NCI-H1092 (cell line): Measurements from ENCODE around the gene KCNC3.

Source experiments
- DNase-seq: peaks from one replicate; lab custom pipeline; 2025; lab: John Stamatoyannopoulos, UW

The KCNC3 gene

GRCh38 chr19:50310759-50311465 lies 18.3 kb downstream of the KCNC3 start:
- DNase-seq = no peak

DNA sequence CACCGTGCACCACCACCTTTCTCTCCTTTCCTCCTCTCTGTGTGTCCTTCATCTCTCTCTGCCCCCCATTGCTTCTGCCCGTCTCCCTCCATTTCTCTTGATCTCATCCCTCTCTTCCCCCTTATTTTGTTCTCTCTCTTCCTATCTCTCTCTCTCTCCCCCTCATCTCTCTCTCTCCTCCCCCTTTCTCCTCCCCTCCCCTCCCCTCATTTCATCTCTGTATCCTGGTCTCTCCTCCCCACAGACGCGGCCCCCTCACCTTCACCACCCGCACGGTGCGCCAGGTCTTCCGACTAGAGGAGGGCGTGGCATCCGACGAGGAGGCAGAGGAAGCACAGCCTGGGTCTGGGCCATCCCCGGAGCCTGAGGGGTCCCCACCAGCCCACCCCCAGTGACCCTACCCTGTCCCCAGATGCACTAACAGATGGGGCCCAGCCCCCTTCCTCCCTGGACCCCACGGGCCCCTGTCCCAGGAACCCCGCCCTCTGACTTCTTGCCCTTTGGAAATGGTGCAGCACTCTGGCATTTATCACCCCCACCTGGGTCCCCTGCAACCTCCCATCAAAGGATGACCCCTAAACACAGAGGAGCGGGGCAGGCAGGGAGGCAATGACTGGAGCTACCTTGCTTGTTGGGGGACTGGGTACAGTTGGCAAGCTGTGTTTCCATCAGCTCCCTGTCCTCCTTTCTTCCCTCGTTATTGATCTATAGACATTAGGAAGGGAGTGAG lies 19.6 kb downstream of the KCNC3 start:
- no peak for DNase-seq

DNA sequence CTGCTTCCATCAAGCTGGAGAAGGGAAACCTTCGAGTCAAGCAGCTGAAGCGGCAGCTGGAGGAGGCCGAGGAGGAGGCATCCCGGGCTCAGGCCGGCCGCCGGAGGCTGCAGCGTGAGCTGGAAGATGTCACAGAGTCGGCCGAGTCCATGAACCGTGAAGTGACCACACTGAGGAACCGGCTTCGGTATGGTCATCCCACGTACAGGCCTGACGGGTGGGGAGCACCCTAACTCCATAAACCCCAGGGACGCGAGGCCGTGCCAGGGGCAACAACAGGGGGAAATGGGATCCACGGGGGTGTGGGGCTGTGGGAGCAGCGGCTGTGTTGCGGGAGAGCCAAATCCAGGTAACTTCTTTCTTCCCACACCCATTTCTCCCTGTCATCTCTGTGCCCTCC lies 20.2 kb downstream of the KCNC3 start:
- no peak for DNase-seq

DNA sequence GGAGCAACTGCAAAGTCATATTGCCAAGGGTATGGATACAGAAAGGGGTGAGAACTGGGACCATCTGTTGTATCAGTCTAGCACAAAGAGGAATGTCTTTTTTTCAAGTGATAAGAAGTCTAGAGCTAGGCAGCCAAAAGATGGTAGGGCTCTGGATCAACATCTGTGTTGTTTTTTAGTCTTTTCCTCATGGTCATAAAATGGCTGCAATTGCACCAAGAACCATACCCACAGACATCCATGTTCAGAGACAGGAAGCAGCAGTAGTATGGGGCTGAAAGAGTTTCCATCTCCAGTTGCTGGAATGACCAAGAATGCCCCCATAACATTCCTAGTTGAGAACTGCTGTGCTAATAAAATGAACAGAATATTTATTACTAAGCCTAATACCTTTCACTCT lies 25.6 kb downstream of the KCNC3 start:
- no peak for DNase-seq

DNA sequence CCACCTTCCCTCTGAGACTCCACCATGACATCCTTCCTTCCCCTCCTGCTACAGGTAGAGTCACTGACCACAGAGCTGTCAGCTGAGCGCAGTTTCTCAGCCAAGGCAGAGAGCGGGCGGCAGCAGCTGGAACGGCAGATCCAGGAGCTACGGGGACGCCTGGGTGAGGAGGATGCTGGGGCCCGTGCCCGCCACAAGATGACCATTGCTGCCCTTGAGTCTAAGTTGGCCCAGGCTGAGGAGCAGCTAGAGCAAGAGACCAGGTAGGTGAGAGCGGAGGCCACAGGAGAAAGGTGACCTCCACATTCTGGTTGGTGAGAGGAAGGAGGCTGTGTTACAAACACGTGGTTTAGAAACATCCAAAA lies 27.6 kb downstream of the KCNC3 start:
- no peak for DNase-seq

- DNase-seq = no peak
These were observed 28.2 kb downstream of the KCNC3 start for GRCh38 chr19:50300814-50301606.

DNA sequence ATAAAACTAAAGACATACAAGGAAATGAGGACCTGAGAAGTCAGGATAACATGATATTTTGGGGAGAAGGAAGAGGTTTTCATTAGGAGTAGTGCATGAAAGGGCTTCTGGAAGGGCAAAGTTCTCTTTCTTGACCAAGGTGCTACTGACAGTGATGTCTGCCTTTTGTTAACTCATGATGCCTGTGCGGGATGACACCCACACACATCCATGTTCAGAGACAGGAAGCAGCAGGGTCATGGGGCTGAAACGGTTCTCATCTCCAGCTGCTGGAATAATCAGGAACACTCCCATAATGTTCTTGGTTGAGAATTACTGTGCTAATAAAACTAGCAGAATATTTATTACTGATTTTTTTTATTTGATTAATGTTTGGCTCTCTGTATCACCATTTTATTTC lies 29.1 kb downstream of the KCNC3 start:
- no peak for DNase-seq

GRCh38 chr19:50293263-50294004 lies 35.7 kb downstream of the KCNC3 start:
- DNase-seq = no peak

- DNase-seq = no peak
These were observed 36.9 kb downstream of the KCNC3 start for GRCh38 chr19:50292216-50292827.

DNA sequence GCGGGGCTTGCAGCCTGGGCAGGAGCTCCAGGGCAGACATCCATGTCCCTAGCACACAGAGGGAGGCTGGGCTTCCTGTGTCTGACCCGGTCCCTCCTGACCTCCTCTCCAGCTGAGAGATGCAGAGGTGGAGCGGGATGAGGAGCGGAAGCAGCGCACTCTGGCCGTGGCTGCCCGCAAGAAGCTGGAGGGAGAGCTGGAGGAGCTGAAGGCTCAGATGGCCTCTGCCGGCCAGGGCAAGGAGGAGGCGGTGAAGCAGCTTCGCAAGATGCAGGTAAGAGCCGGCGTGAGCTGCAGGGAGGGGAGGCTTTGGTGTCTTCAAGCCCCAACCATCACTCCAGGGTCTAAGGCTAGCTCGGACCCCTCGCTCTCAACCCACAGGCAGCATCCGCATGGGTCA lies 38.4 kb downstream of the KCNC3 start:
- DNase-seq = no peak

GRCh38 chr19:50290011-50290410 lies 39.2 kb downstream of the KCNC3 start:
- DNase-seq = no peak

DNA sequence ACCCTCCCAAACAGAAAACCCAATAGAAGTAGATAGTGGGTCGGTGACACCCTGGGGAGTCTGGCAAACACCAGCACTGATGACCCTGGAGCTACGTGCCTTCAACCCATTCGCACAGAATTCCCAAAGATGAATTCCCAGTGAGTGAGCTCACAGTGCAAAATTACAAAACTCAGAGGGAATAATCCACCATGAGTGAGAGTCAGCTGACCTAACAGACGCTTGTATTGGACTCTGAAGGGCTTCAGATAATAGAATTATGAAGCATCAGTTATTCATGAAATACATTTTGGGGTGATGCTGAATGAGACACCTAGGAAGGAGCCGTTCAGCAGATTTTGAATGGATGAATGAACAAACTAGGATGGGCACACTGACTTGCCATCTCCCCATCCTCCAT lies 40.2 kb downstream of the KCNC3 start:
- no peak for DNase-seq

- no peak for DNase-seq
These were observed 41.8 kb downstream of the KCNC3 start for GRCh38 chr19:50287331-50287730.

DNA sequence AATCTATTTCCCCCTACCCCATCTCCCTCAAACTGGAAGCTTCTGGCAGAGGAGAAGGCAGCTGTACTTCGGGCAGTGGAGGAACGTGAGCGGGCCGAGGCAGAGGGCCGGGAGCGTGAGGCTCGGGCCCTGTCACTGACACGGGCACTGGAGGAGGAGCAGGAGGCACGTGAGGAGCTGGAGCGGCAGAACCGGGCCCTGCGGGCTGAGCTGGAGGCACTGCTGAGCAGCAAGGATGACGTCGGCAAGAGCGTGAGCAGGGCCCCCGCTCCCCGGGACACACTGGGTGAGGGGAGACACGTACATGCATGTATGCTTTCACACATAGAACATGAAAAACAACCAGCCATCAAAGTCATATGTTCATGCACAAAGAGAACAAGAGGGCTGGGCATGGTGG lies 42.7 kb downstream of the KCNC3 start:
- no peak for DNase-seq

DNA sequence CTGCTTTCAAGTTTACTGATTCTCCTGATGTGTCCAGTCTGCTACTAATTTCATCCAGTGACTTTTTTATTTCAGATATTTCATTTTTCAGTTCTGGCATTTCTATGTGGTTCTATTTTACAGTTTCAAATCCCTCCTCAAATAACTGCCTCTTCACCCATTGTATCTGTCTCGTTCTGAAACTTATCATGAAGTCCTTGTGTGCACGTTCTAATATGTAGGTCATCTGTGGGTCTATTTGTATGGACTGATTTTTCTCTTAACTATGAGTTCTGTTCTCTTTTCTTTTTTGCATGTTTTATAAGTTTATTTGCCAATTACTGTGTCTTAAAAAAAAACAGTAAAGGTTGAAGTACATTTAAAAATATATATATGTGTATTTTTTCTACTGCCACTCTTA lies 43.3 kb downstream of the KCNC3 start:
- DNase-seq = no peak

DNA sequence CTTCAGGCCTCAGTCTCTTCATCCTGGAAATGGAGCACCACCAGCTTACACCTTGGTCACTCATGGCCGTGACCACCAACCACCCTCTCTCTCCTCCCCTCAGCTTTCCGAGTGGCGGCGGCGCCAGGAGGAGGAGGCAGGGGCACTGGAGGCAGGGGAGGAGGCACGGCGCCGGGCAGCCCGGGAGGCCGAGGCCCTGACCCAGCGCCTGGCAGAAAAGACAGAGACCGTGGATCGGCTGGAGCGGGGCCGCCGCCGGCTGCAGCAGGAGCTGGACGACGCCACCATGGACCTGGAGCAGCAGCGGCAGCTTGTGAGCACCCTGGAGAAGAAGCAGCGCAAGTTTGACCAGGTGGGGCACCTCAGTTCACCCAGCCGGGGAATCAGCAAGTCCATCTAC lies 47.7 kb downstream of the KCNC3 start:
- DNase-seq = no peak

DNA sequence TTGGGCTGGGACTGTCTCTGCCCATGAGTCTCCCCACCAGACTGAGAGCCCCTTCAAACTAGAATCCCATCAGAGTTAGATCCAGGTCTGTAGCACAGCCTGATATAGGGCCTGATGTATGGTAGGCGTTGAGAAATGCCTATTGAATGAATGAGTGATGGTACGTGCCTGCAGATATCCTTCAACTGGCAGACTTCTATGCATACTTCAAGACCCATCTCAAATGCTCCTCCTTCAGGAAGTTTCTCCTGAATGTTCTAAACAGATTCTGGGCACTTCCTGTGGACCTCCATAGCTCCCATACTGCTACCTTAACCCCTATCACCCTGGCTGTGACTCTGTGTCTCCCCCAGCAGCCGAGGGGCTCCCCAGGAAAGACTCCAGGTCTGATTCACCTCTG lies 48.2 kb downstream of the KCNC3 start:
- DNase-seq = no peak

- no peak for DNase-seq
These were observed 49.1 kb downstream of the KCNC3 start for GRCh38 chr19:50280074-50280473.

DNA sequence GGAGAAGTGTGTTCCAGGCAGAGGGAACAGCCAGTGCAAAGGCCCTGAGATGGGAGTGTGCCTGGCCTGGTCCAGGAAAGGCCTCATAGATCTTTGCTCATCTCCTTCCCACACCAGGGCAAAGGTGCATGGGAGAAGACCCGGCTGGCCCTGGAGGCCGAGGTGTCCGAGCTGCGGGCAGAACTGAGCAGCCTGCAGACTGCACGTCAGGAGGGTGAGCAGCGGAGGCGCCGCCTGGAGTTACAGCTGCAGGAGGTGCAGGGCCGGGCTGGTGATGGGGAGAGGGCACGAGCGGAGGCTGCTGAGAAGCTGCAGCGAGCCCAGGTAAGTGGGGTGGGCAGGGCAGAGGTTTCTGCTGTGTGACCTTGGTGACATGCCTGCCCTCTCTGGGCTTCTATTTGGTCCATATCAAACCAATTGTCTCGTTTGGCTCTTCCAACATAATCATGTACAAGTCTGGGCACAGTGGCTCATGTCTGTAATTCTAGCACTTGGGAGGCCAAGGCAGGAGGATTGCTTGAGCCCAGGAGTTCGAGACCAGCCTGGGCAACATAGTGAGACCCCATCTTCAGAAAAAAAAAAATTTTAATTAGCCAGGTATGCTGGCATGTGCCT lies 51.1 kb downstream of the KCNC3 start:
- DNase-seq = no peak

- DNase-seq = no peak
These were observed 52.7 kb downstream of the KCNC3 start for GRCh38 chr19:50276370-50277063.
